Erythroblast (primary cell): Measurements from ENCODE around the gene CSTF3.

Source experiments
- GATA1 ChIP-seq: IDR thresholded peaks from 2 replicates; pipeline ENCODE4 v1.6.1; 2011; ENCODE audit warnings: low read depth, mild to moderate bottlenecking, control low read depth, low read length, moderate library complexity
- POLR2A ChIP-seq: IDR thresholded peaks from 2 replicates; pipeline ENCODE4 v1.6.1; 2011; ENCODE audit warnings: mild to moderate bottlenecking, low read length

DNA sequence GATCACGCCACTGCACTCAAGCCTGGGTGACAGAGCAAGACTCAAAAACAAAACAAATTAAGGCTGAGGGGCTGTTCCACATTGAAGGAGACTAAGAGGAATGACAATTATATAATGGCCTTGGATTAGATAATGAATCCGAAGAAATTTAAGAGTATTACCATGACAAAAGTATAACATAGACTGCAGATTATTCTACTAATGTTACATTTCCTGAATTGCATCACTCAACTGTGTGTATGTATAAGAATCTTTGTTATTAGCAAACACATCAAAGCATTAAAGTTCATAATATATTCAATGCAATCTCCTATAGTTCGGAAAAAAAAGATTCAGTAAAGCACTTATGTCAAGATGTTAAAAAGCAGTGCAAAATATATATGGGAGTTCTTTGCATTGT is 27.5 kb downstream of the CSTF3 start:
- no peak for TF ChIP-seq POLR2A
- TF ChIP-seq GATA1: no peak
